Mammary epithelial cell (primary cell): Measurements from ENCODE around the gene MPV17L.

Source experiments
- CTCF ChIP-seq, 2 donors: IDR thresholded peaks in 1 of 2; conservative IDR thresholded peaks in 1 of 2; 2 replicates each; pipeline ENCODE4 v1.5.1; 2011 to 2012; ENCODE audit warnings: inconsistent platforms in 2 of 2, low read length in 2 of 2, mild to moderate bottlenecking in 2 of 2, control low read depth in 1 of 2, low read depth in 1 of 2; ENCODE audit not compliant: insufficient read depth in 1 of 2; ENCODE audit errors: extremely low read depth in 1 of 2
- EZH2 ChIP-seq: IDR thresholded peaks from 2 replicates; pipeline ENCODE4 v1.6.1; 2012; ENCODE audit warnings: low read length, inconsistent platforms, borderline replicate concordance

- no peak for TF ChIP-seq CTCF (conservative IDR thresholded peaks at IDR 0.05 in 1 of 2, IDR thresholded peaks at IDR 0.05 in 1 of 2; ENCODE audit: extremely low read depth in 1 of 2, insufficient read depth in 1 of 2, low read depth in 1 of 2, low read length in 2 of 2)
- no peak for TF ChIP-seq EZH2
Measured at GRCh38 chr16:15425861-15426260, 30.3 kb downstream of the MPV17L start.
